ENCODE data around the gene ZNF385C.
"Not testable (repeated sequence)": the region's sequence is repeated elsewhere in the genome, so short reads cannot be mapped to it uniquely, and the experiment has no call there.

The ZNF385C gene, protein sequence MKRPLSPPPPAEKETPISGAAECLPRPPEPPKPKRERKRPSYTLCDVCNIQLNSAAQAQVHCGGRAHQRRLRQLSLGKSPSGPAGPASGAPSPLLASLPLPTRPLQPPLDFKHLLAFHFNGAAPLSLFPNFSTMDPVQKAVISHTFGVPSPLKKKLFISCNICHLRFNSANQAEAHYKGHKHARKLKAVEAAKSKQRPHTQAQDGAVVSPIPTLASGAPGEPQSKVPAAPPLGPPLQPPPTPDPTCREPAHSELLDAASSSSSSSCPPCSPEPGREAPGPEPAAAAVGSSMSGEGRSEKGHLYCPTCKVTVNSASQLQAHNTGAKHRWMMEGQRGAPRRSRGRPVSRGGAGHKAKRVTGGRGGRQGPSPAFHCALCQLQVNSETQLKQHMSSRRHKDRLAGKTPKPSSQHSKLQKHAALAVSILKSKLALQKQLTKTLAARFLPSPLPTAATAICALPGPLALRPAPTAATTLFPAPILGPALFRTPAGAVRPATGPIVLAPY

GRCh38 chr17:42097691-42098631 is at the start of gene ZNF385C:
Gene ZNF385C, minus strand, starts transcription at chr17:42098473. Its CDS starts 35,417 bp downstream, at chr17:42063056.
- Histone ChIP-seq H3K4me3 (ENCODE audit: low read depth, low read length) (peak within 1 kb of the TSS; percentile 60), H3K36me3 (ENCODE audit: control insufficient read depth, insufficient read depth, low read length) (no peaks in the 10 kb centered on the region), H3K4me1 (ENCODE audit: control insufficient read depth, insufficient read depth, low read length) (peaks cover 15% of the 10 kb centered on the region), H3K9me3 (ENCODE audit: control insufficient read depth, insufficient read depth, low read length) (no peaks in the 10 kb centered on the region), H3K27me3 (ENCODE audit: control insufficient read depth, insufficient read depth, low read length) (peaks cover 22% of the 10 kb centered on the region), H3K27ac (ENCODE audit: low read depth, low read length) (no peak within 1 kb of the TSS), H3K9ac (ENCODE audit: low read depth, low read length) (no peak within 1 kb of the TSS)

GRCh38 chr17:42146911-42147607 is 48.8 kb upstream of the ZNF385C start:
- Histone ChIP-seq H3K27me3 (ENCODE audit: control insufficient read depth, insufficient read depth, low read length) (no peaks in the 10 kb centered on the region), H3K9me3 (ENCODE audit: control insufficient read depth, insufficient read depth, low read length) (no peaks in the 10 kb centered on the region), H3K4me3 (ENCODE audit: low read depth, low read length) (no peak overlapping the region), H3K36me3 (ENCODE audit: control insufficient read depth, insufficient read depth, low read length) (peaks cover 27% of the 10 kb centered on the region; the same call in 1 of the 2 replicates), H3K27ac (ENCODE audit: low read depth, low read length) (no peak overlapping the region), H3K9ac (ENCODE audit: low read depth, low read length) (no peak overlapping the region), H3K4me1 (ENCODE audit: control insufficient read depth, insufficient read depth, low read length) (no peaks in the 10 kb centered on the region)

GRCh38 chr17:42143138-42143537 is 44.9 kb upstream of the ZNF385C start:
- H3K9ac ChIP-seq (ENCODE audit: low read depth, low read length); H3K9me3 ChIP-seq (ENCODE audit: control insufficient read depth, insufficient read depth, low read length); H3K27me3 ChIP-seq (ENCODE audit: control insufficient read depth, insufficient read depth, low read length); H3K4me3 ChIP-seq (ENCODE audit: low read depth, low read length); H3K27ac ChIP-seq (ENCODE audit: low read depth, low read length); H3K4me1 ChIP-seq (ENCODE audit: control insufficient read depth, insufficient read depth, low read length): not testable (repeated sequence)
- peaks cover 32% of the 10 kb centered on the region; the same call in 1 of the 2 replicates for H3K36me3 ChIP-seq (ENCODE audit: control insufficient read depth, insufficient read depth, low read length)

GRCh38 chr17:42142371-42142896 is 44.2 kb upstream of the ZNF385C start:
- Histone ChIP-seq H3K4me1 (ENCODE audit: control insufficient read depth, insufficient read depth, low read length) (no peaks in the 10 kb centered on the region), H3K9ac (ENCODE audit: low read depth, low read length) (no peak overlapping the region), H3K27ac (ENCODE audit: low read depth, low read length) (no peak overlapping the region), H3K4me3 (ENCODE audit: low read depth, low read length) (no peak overlapping the region), H3K9me3 (ENCODE audit: control insufficient read depth, insufficient read depth, low read length) (no peaks in the 10 kb centered on the region), H3K36me3 (ENCODE audit: control insufficient read depth, insufficient read depth, low read length) (peaks cover 30% of the 10 kb centered on the region; the same call in 1 of the 2 replicates), H3K27me3 (ENCODE audit: control insufficient read depth, insufficient read depth, low read length) (no peaks in the 10 kb centered on the region)

DNA sequence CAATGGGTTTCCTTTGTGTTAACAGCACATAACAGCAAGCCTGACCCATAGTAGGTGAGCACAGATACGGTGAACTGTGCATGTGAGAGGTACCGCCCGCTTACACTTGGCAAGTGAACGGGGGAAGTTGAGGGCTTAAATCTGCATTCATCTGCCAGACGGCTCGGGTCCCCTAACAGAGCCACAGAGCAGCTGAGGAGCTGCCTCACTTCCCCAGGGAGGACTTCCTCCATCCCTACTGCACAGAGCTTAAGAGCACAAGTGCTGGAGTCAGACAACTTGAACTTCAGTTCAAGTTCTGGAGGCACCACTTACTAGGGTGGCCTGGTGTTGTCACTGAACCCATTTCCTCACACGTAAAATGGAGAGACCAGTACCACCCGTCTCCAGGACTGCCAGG is 43.1 kb upstream of the ZNF385C start:
- Histone ChIP-seq H3K27me3 (ENCODE audit: control insufficient read depth, insufficient read depth, low read length) (no peaks in the 10 kb centered on the region), H3K27ac (ENCODE audit: low read depth, low read length) (no peak overlapping the region), H3K9ac (ENCODE audit: low read depth, low read length) (no peak overlapping the region), H3K4me1 (ENCODE audit: control insufficient read depth, insufficient read depth, low read length) (0 out of 2 replicates have a peak, but pooled peaks cover 2% of the 10 kb centered on the region), H3K9me3 (ENCODE audit: control insufficient read depth, insufficient read depth, low read length) (no peaks in the 10 kb centered on the region), H3K4me3 (ENCODE audit: low read depth, low read length) (no peak overlapping the region), H3K36me3 (ENCODE audit: control insufficient read depth, insufficient read depth, low read length) (peaks cover 26% of the 10 kb centered on the region; the same call in 1 of the 2 replicates)

DNA sequence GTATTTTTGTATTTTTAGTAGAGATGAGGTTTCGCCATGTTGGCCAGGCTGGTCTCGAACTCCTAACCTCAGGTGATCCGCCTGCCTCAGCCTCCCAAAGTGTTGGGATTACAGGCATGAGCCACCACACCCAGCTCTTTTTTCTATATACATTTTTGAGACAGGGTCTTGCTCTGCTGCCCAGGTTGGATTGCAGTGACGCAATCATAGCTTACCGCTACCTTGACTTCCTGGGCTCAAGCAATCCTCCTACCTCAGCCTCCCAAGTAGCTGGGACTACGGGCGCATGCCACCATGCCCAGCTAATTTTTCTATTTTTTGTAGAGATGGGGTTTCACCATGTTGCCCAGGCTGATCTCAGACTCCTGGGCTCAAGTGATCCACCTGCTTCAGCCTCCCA is 42.4 kb upstream of the ZNF385C start:
- H3K27ac ChIP-seq (ENCODE audit: low read depth, low read length); H3K9me3 ChIP-seq (ENCODE audit: control insufficient read depth, insufficient read depth, low read length); H3K27me3 ChIP-seq (ENCODE audit: control insufficient read depth, insufficient read depth, low read length); H3K4me3 ChIP-seq (ENCODE audit: low read depth, low read length); H3K9ac ChIP-seq (ENCODE audit: low read depth, low read length); H3K4me1 ChIP-seq (ENCODE audit: control insufficient read depth, insufficient read depth, low read length): not testable (repeated sequence)
- peaks cover 26% of the 10 kb centered on the region; the same call in 1 of the 2 replicates for H3K36me3 ChIP-seq (ENCODE audit: control insufficient read depth, insufficient read depth, low read length)

DNA sequence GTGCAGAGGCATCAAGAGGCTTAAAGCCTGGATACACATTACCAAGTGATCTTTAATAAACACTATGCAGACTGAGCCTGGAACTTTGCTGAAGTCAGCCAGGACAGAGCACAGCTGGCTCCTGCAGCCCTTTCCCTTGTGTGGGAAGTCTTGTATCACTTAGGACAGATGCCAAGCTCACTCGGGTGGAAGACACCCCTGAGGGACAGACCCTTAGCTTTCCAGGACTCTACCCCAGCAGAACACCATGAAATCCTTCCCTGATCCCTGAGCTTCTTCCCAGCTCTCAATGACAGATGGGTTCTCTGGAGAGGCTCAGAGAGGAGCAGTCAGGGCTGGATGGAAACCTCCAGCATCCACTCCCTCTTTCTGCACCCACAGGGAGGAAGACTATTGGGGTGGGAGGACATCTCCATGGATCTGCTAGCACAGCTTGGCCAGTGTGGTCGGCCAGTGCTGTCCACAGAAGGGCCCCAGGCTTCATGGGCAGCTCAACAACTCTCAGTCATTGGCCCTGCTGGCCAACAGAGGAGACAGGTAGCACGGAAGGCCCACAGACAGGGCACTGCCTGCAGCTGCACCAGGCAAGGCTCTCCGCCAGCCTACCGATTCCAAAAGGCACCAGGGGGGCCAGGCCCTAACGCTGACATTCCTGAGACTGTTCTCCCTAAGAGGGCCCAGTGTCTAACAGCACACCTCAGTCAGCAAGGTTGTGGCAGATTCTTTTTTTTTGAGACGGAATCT is 40.6 kb upstream of the ZNF385C start:
- Histone ChIP-seq H3K4me3 (ENCODE audit: low read depth, low read length) (no peak overlapping the region), H3K27me3 (ENCODE audit: control insufficient read depth, insufficient read depth, low read length) (no peaks in the 10 kb centered on the region), H3K9ac (ENCODE audit: low read depth, low read length) (no peak overlapping the region), H3K36me3 (ENCODE audit: control insufficient read depth, insufficient read depth, low read length) (peaks cover 22% of the 10 kb centered on the region; the same call in 1 of the 2 replicates), H3K4me1 (ENCODE audit: control insufficient read depth, insufficient read depth, low read length) (0 out of 2 replicates have a peak, but pooled peaks cover 14% of the 10 kb centered on the region), H3K9me3 (ENCODE audit: control insufficient read depth, insufficient read depth, low read length) (no peaks in the 10 kb centered on the region), H3K27ac (ENCODE audit: low read depth, low read length) (no peak overlapping the region)

DNA sequence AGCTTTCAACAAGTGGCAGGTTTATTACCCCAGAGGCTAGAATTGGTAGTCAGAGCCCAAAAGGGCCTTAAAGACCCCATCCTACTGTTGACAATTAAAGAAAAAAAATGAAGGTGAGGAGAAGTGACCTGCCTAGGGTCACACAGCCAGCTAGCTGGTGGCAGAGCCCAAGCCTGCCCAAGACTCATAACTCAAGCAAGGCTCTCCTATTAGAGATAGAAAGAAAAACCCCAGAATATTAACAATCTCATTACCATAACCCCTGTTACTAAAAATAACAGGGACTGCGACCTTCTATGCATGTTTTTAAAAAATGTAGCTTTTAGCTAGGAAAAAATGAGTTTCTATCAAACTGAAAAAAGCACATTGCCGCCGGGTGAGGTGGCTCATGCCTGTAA is 38.4 kb upstream of the ZNF385C start:
- H3K4me1 ChIP-seq (ENCODE audit: control insufficient read depth, insufficient read depth, low read length) = 0 out of 2 replicates have a peak, but pooled peaks cover 20% of the 10 kb centered on the region
- H3K27ac ChIP-seq (ENCODE audit: low read depth, low read length) = peak overlapping the region; percentile 59
- no peak overlapping the region for H3K9ac ChIP-seq (ENCODE audit: low read depth, low read length)
- H3K27me3 ChIP-seq (ENCODE audit: control insufficient read depth, insufficient read depth, low read length) = no peaks in the 10 kb centered on the region
- H3K9me3 ChIP-seq (ENCODE audit: control insufficient read depth, insufficient read depth, low read length) = no peaks in the 10 kb centered on the region
- peaks cover 12% of the 10 kb centered on the region; the same call in 1 of the 2 replicates for H3K36me3 ChIP-seq (ENCODE audit: control insufficient read depth, insufficient read depth, low read length)
- no peak overlapping the region for H3K4me3 ChIP-seq (ENCODE audit: low read depth, low read length)

DNA sequence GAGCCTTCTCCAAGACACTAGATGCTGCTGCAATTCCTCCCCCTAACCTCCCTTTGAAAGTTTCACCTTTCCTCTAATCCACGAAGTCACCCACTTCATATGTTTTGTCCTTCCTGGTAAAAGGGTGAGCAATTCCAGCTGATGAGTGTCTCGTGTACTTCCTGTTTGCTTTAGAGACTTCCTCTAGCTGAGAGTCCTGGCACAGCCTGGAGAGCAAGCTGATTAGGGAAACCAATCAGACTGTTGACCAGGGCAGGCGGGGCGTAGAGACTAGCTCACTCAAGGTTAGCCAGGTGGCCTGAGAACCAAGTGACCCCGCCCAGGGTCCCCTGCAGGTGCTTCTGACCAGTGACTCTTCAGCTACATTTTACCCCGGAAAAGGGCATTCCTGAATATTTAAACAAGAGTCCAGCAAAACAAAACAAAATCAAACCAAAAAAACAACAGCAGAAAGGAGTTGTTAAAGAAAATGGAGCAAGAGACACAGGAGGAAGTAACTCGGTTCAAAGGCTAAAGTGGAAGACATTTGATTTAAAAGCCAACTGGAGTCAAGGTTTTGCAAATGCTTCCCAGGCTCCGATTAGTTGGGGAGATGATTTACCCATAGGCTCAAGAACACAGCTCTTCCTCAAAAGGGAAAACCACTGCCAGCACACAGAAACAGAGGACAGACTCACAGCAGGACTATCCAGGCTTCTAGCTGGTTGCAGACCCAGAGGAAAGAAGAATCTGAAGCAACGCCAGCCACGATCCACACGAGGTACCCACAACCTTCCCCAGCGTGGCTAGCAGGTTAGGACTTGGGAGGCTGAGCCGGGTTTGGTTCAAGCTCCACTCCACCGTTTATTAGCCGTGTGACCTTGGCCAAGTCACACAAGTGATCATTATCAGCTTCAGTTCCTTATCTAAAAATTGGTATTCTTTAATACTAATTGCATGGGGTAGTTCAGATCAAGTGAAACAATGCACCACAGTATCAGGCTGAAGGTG is 37.7 kb upstream of the ZNF385C start:
- H3K9ac ChIP-seq (ENCODE audit: low read depth, low read length) = no peak overlapping the region
- H3K27me3 ChIP-seq (ENCODE audit: control insufficient read depth, insufficient read depth, low read length) = no peaks in the 10 kb centered on the region
- H3K36me3 ChIP-seq (ENCODE audit: control insufficient read depth, insufficient read depth, low read length) = peaks cover 5% of the 10 kb centered on the region; the same call in 1 of the 2 replicates
- no peak overlapping the region for H3K4me3 ChIP-seq (ENCODE audit: low read depth, low read length)
- peak overlapping the region; percentile 59 for H3K27ac ChIP-seq (ENCODE audit: low read depth, low read length)
- H3K9me3 ChIP-seq (ENCODE audit: control insufficient read depth, insufficient read depth, low read length) = no peaks in the 10 kb centered on the region
- 0 out of 2 replicates have a peak, but pooled peaks cover 20% of the 10 kb centered on the region for H3K4me1 ChIP-seq (ENCODE audit: control insufficient read depth, insufficient read depth, low read length)

All from HUES48 (cell line).